GM19372 (cell line): ENCODE data around the gene ARL5A.

Experiments
- ATAC-seq: cut with Tn5 transposase; IDR thresholded peaks from one replicate; pipeline ENCODE4 v1.9.1; 2021; ENCODE audit warnings: mild to moderate bottlenecking, low read depth, moderate library complexity; ENCODE audit not compliant: unreplicated experiment

Gene ARL5A

GRCh38 chr2:151841047-151841424 is 12.8 kb upstream of the ARL5A start:
- no peak for ATAC-seq

DNA sequence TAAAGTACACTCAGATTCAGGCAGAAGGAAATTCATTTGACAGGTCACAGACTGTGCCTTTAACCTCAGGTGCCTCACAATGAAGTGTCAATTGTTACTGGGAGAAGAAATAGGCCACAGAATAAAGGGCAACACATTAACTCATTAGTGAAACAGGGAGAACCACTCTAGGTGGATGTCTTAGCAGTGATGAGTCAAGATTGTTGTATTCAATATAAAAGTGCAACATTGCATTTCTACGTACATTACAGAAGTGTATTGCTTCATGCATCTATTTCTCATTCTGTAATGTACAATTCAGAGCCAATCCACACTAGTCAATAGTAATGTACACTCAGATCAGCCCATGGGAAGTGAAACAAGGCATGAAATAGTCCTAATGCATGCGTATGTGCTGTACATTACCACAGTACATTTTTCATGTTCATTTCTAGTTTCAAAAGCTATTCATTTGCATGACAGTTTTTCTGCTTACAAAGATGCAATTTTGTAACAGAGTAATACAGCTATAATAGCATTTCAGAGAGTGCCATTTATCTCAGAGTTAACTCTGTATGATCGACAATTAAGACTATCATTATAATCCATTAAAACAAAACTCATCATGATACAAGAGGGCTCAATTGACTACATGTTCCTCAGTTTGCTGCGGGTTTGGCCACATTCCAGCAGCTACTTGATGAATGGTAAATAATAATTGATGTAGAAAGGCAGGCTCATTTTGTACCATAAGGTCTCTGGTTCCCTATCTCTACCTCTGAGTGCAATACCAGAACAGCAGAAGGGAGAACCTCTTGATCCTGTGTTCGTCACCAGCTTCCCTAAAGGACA is 12.2 kb upstream of the ARL5A start:
- peak; percentile 99 for ATAC-seq

- no peak for ATAC-seq
Observed at GRCh38 chr2:151837926-151838325, 9.7 kb upstream of the ARL5A start.

- no peak for ATAC-seq
Observed at GRCh38 chr2:151833984-151834383, 5.8 kb upstream of the ARL5A start.

GRCh38 chr2:151830961-151831360 is 2.7 kb upstream of the ARL5A start:
- ATAC-seq = no peak

DNA sequence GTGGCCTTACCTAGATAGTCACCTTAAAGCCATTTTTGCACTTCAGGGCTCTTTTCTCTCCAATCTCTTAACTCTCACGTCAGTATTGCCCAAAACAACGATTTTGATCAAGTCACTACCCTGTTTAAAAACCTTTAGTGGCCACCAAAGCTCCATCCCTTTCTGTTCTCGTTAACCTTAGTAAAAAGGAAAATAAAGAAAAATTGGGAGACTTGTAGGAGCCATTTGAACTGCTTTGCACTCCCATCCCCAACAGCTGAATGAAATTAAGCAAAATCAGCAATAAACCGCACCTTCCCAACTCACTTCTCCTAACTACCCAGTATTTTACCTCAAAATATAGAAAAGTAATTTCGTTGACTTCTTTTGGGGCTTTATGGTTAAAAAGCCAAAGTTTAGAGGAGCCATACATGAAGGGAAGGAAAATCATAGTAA is 686 bp upstream of the ARL5A start:
- no peak for ATAC-seq

DNA sequence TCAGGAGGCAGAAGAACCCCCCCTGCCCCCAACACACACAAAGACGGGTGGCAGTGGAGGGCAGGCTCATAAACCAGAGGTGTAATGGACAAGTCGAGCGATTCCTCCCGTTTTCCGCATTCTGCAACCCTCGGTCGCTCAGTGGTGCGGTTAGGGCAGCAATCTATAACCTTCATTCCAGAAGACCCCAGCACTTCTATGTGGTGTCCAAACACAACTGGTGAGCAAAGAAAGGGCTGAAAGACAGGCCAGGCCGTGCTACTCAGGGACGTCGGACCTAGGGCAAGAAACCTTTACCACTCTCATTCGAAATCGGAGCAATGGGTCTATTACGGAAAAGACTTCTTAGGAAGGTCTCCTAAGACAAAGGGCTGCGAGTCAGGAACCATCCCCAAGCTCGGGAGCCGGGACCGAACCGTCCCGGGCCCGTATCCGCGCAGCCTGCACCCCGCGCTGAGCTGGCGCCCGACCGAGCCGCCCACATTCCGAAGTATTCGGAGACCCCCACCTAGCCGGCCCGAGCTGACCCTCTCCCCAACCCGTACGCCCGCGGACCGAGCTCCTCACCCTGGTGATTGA is 568 bp downstream of the ARL5A start:
- peak; percentile 11 for ATAC-seq

- ATAC-seq = no peak
Observed at GRCh38 chr2:151826737-151827157, 1.5 kb downstream of the ARL5A start.

DNA sequence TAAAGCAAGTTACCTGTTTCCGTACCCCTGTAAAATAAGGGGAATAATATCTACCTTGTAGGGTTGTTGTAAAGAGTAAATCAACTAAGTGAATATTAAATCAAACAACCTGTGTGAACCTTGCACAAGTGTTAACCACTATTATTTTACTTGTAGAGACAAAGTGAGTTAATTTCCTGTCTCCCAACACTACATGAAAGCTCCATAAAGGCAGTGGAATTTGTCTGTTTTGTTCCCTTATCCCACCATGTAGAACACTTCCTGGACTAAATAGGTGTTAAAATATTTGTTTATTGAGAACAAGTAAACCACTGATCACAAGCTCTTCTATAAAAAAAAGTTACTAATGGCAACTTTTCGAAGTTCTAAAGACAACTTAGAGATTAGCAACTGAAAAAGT is 3.3 kb downstream of the ARL5A start:
- no peak for ATAC-seq

DNA sequence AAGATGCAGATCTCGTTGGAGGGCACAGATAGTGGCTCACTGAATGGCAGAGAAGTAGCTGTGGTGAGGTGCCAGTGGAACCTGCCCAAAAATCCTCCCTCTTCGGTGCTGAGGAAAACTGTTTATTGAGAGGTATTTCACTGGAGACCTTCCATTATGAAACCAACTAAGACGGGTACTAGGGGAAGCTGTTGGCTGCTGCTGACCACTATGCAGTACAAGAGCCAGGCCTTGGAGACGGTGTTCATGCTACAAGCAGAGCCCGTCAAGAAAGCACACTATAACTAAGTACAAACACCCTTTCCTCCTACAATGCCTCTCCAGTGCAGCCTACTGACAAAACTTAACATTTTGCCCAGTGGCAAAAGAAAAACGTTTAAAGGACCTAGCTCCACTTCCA is 4.6 kb downstream of the ARL5A start:
- ATAC-seq = no peak

DNA sequence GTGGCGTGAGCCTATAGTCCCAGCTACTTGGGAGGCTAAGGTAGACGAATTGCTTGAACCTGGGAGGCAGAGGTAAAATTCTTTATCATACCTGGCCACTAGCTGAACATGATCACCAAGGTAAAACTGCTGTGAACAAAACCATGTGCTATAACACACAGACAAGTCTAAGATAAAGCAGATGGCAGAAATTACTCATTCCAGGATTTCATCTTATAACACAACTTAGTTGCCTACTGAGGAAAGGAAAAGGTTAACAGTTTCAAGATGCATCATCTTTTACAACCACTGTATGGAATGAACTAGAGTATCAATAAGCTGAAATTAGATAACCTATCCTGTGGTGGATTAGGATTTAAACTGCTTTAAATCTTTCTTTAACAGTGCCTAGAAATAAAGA is 8.3 kb downstream of the ARL5A start:
- no peak for ATAC-seq

- no peak for ATAC-seq
Observed at GRCh38 chr2:151817929-151818328, 10.3 kb downstream of the ARL5A start.

DNA sequence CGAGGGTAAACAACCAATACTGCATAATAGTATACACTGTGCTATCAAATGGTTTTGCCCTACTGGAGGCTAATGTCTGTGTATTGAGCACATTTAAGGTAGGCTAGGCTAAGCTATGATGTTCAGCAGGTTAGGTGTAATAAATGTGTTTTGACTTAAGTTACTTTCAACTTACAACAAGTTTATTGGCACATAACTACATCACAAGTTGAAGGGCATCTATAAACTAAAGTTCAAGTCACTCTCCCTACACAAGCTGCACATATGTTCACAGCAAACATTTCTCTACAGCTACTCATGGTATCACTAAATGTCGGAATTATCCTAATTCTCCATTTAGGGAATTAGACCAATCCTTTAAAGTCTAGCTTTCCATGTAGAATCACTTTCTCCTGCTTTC is 11.4 kb downstream of the ARL5A start:
- no peak for ATAC-seq

DNA sequence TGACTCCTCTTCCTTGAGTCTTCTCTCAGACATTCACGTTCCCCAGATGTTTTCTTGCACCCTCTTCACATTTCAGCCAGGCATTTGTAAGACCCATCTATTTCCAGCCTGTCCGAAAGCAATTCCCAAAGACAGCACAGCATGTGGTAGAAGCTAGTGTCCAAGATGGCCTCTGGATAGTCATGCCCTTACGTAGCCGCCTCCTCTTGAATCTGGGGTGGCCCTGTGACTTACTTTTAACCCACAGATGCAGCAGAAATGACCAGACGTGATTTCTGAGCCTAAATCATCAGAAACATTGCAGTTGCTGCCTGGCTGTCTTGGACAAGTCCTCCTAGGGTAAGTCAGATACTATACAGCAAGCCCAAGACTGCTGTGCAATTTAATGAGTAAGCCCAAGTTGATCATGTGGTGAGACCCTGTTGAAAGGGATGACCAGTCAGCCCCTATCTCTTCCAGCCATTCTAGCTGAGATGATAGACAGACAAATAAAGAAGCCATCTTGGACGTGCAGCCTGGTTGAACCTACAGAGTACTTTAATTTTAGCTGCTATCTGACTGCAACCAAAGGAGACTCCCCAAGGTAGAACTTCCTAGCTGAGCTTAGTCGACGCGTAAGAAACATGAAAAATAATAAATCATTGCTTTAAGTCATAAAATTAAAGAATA is 12.3 kb downstream of the ARL5A start:
- no peak for ATAC-seq

GRCh38 chr2:151810489-151810888 is 17.7 kb downstream of the ARL5A start:
- ATAC-seq = no peak

- ATAC-seq = no peak
Observed at GRCh38 chr2:151809073-151809383, 19.2 kb downstream of the ARL5A start.

DNA sequence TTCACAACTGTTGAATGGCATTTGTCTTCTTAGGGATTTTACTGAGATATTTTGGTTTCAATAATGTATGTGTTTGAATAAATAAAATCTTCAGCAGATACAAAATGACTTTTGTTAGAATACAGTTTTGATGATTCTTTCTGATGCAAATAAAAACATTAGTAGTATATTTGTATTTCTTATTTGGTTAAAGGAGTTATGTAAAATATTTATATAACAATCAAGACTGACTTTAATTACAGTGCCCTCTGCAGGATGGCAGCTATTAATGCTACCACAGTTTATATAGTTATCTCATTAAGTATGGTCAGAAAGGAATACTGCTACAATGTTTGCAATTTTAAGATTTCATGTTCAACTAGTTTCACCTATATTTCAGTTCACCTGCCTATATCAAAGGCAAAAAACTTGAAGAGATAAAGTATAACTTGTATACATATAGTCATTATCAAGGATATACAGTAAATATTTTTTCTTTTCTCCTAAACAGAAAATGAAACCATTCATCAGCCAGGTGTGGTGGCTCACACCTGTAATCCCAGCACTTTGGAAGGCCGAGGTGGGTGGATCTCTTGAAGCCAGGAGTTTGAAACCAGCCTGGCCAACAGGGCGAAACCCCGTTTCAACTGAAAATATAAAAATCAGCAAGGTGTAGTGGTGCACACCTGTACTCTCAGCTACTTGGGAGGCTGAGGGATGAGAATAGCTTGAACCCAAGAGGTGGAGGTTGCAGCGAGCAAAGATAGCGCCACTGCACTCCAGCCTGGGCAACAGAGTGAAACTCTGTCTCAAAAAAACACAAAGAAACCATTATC is 19.8 kb downstream of the ARL5A start:
- ATAC-seq = no peak

GRCh38 chr2:151805961-151806360 is 22.3 kb downstream of the ARL5A start:
- ATAC-seq = no peak

GRCh38 chr2:151805343-151805742 is 22.9 kb downstream of the ARL5A start:
- no peak for ATAC-seq

DNA sequence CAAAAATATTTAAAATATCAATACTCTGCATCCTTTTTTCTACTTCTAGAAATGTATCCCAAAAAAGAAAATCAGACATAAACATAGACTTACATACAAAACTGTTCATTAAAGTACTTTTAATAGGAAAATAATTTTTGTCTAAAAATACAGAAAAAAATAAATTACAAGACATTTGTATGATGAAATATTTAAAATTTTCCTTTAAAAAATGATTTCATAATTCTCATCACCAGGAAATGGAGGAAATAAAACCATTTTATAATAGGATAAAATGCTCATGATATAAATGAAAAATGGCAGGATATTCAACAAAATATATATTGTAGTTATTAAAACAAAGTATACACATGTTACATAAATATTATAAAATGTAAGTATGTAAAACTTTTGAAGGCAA is 24.4 kb downstream of the ARL5A start:
- no peak for ATAC-seq

GRCh38 chr2:151802315-151802714 is 25.9 kb downstream of the ARL5A start:
- no peak for ATAC-seq
